HepG2 (cell line): ENCODE data around the gene RAP1A. TPM values are rescaled to one million over a fixed set of nuclear protein-coding genes. Genes with fewer than 3 reads are reported as not detected.

Source experiments
- ARID2 ChIP-seq: sonication (generic); formaldehyde crosslinking; IDR thresholded peaks from 2 replicates; pipeline ENCODE4 v1.8.1; 2022; ENCODE audit warnings: mild to moderate bottlenecking, missing genetic modification reagents, borderline replicate concordance
- ARNTL ChIP-seq: sonication (generic); formaldehyde crosslinking; IDR thresholded peaks from 2 replicates; pipeline ENCODE4 v1.4.0; 2020; ENCODE audit warnings: mild to moderate bottlenecking, missing genetic modification reagents
- CBX5 ChIP-seq: sonication (generic); formaldehyde crosslinking; IDR thresholded peaks from 2 replicates; pipeline ENCODE4 v1.4.0; 2020; ENCODE audit warnings: missing genetic modification reagents, borderline replicate concordance
- ELF1 ChIP-seq: sonication (generic); formaldehyde crosslinking; IDR thresholded peaks from 2 replicates; pipeline ENCODE4 v1.4.0; 2020; ENCODE audit warnings: missing genetic modification reagents
- HDAC1 ChIP-seq: sonication (generic); formaldehyde crosslinking; IDR thresholded peaks from 2 replicates; pipeline ENCODE4 v1.5.1; 2020; ENCODE audit warnings: mild to moderate bottlenecking, missing genetic modification reagents
- MBD4 ChIP-seq: IDR thresholded peaks from 2 replicates; pipeline ENCODE4 v1.6.1; 2012; ENCODE audit warnings: low read length, inconsistent platforms, borderline replicate concordance
- MTA3 ChIP-seq: sonication (generic); formaldehyde crosslinking; IDR thresholded peaks from 2 replicates; pipeline ENCODE4 v1.4.0; 2020; ENCODE audit warnings: missing genetic modification reagents
- MYC ChIP-seq: sonication (generic); formaldehyde crosslinking; IDR thresholded peaks from 2 replicates; pipeline ENCODE4 v1.9.0; 2021; ENCODE audit warnings: missing genetic modification reagents, borderline replicate concordance
- NCOA1 ChIP-seq: sonication (generic); formaldehyde crosslinking; IDR thresholded peaks from 2 replicates; pipeline ENCODE4 v1.9.0; 2021; ENCODE audit warnings: missing genetic modification reagents
- NCOA5 ChIP-seq: sonication (generic); formaldehyde crosslinking; IDR thresholded peaks from 2 replicates; pipeline ENCODE4 v1.4.0; 2020; ENCODE audit warnings: missing genetic modification reagents
- NFKBIZ ChIP-seq: IDR thresholded peaks from 2 replicates; pipeline ENCODE4 v1.6.1; 2018; ENCODE audit warnings: missing genetic modification reagents, missing compliant biosample characterization
- ZNF263 ChIP-seq: sonication (generic); formaldehyde crosslinking; IDR thresholded peaks from 2 replicates; pipeline ENCODE4 v1.4.0; 2020; ENCODE audit warnings: missing genetic modification reagents
- ZNF432 ChIP-seq: sonication (generic); formaldehyde crosslinking; IDR thresholded peaks from 2 replicates; pipeline ENCODE4 v1.5.0; 2020; ENCODE audit warnings: missing genetic modification reagents, mild to moderate bottlenecking, borderline replicate concordance
- ZNF451 ChIP-seq: sonication (generic); formaldehyde crosslinking; IDR thresholded peaks from 2 replicates; pipeline ENCODE4 v1.5.0; 2020; ENCODE audit warnings: mild to moderate bottlenecking, missing genetic modification reagents
- ZNF83 ChIP-seq: sonication (generic); formaldehyde crosslinking; IDR thresholded peaks from 2 replicates; pipeline ENCODE4 v1.4.0; 2020; ENCODE audit warnings: missing genetic modification reagents, mild to moderate bottlenecking, borderline replicate concordance
- ZSCAN12 ChIP-seq: sonication (generic); formaldehyde crosslinking; IDR thresholded peaks from 2 replicates; pipeline ENCODE4 v1.9.0; 2021; ENCODE audit warnings: mild to moderate bottlenecking, missing genetic modification reagents
- ZSCAN9 ChIP-seq: IDR thresholded peaks from 2 replicates; pipeline ENCODE4 v1.6.1; 2016; ENCODE audit warnings: borderline replicate concordance
- polyA plus RNA-seq, 8 experiments: library from polyadenylated mRNA; depleted of rRNA in 3 of 8; stranded (reverse) in 7 of 8; unstranded in 1 of 8; fragments of >200 nt; fragmentation: Illumina TruSeq in 4 of 8; extraction: Trizol in 4 of 8; gene quantifications; 2 replicates each; pipeline versions ENCODE4 v1.2.1 to v1.2.3, GENCODE V29; 2011 to 2016; ENCODE audit warnings: low read depth in 4 of 8, missing spikeins in 1 of 8, mixed read lengths in 1 of 8; ENCODE audit not compliant: insufficient read depth in 1 of 8
- total RNA-seq, 5 experiments: library from RNA; depleted of rRNA; stranded (reverse); fragments of >200 nt; fragmentation: Illumina TruSeq; extraction: Trizol; gene quantifications; 2 replicates each; pipeline ENCODE4 v1.2.3, GENCODE V29; 2016; ENCODE audit warnings: low read depth in 1 of 5
- TF ChIP-seq, protein P1 (sequence below): sonication (generic); formaldehyde crosslinking; IDR thresholded peaks from 2 replicates; pipeline ENCODE4 v1.8.0; 2022; ENCODE audit warnings: missing genetic modification reagents, mild to moderate bottlenecking, moderate library complexity, borderline replicate concordance
- TF ChIP-seq, protein P2 (sequence below): sonication (generic); formaldehyde crosslinking; IDR thresholded peaks from 2 replicates; pipeline ENCODE4 v1.5.0; 2020; ENCODE audit warnings: mild to moderate bottlenecking, missing genetic modification reagents
- TF ChIP-seq, protein P3 (sequence below): sonication (generic); formaldehyde crosslinking; IDR thresholded peaks from 2 replicates; pipeline ENCODE4 v1.4.0; 2020; ENCODE audit warnings: mild to moderate bottlenecking, missing genetic modification reagents

The RAP1A gene
- total and polyA plus RNA-seq, 2 of the 13 experiments (the other 11 are each of a cell fraction or from before 2014, with no cell fraction given): 19.0 to 20.7 TPM

DNA sequence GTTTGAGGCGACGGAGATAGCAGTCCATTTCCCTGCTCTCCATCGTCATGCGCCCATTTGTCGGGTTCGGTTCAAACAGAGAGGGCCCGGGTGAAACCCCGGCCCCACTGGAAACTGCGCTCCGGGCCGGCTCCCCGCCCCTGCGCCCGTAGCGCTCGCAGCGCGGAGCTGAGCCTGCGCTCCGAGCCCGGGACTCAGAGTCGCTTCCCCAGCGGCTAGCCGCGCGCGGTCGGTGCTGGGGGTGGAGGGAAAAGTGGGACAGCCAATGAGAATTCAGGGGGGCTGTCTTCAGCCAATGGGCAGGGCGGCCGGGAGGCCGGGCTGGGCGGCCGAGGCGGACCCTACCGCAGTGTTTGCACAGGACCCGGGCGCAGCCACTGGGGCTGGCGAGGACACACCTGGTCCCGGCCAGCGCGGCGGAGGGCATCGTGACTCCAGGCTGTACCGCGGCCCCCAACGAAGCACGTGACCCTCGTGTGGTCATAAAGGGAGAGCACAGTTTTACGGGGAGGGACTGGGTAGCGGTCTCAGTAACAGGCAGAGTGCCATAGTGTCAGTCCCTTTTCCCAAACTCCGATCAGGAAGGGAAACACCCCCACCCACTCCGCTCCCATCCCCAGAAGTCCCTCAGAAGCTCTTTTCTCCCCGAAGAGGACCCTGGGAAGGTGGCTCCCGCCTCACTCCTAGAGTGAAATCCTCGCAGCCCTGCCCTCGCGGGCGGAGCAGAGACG lies 119.8 kb downstream of the RAP1A start, which contains the start of gene INKA2 (continued):
- TF ChIP-seq, protein P1, sequence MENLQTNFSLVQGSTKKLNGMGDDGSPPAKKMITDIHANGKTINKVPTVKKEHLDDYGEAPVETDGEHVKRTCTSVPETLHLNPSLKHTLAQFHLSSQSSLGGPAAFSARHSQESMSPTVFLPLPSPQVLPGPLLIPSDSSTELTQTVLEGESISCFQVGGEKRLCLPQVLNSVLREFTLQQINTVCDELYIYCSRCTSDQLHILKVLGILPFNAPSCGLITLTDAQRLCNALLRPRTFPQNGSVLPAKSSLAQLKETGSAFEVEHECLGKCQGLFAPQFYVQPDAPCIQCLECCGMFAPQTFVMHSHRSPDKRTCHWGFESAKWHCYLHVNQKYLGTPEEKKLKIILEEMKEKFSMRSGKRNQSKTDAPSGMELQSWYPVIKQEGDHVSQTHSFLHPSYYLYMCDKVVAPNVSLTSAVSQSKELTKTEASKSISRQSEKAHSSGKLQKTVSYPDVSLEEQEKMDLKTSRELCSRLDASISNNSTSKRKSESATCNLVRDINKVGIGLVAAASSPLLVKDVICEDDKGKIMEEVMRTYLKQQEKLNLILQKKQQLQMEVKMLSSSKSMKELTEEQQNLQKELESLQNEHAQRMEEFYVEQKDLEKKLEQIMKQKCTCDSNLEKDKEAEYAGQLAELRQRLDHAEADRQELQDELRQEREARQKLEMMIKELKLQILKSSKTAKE (CRISPR knock-in tag): peak; percentile 63; the same call in 1 of the 2 replicates
- TF ChIP-seq, protein P2, sequence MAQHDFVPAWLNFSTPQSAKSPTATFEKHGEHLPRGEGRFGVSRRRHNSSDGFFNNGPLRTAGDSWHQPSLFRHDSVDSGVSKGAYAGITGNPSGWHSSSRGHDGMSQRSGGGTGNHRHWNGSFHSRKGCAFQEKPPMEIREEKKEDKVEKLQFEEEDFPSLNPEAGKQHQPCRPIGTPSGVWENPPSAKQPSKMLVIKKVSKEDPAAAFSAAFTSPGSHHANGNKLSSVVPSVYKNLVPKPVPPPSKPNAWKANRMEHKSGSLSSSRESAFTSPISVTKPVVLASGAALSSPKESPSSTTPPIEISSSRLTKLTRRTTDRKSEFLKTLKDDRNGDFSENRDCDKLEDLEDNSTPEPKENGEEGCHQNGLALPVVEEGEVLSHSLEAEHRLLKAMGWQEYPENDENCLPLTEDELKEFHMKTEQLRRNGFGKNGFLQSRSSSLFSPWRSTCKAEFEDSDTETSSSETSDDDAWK (CRISPR knock-in tag): no peak
- TF ChIP-seq CBX5 (CRISPR knock-in tag) (peak; percentile 37; the same call in 1 of the 2 replicates), MBD4 (no peak), ZNF451 (CRISPR knock-in tag) (peak; percentile 92), ZSCAN9 (CRISPR knock-in tag) (0 out of 2 replicates have a peak, but pooled peaks have one; percentile 48), NCOA5 (no peak), ZSCAN12 (CRISPR knock-in tag) (peak; percentile 77; the same call in 1 of the 2 replicates), ZNF263 (CRISPR knock-in tag) (peak; percentile 68), ZNF432 (CRISPR knock-in tag) (no peak), MTA3 (CRISPR knock-in tag) (no peak), ELF1 (CRISPR knock-in tag) (no peak), ZNF83 (peak; percentile 96), ARID2 (CRISPR knock-in tag) (no peak; the same call in 1 of the 2 replicates), NCOA1 (CRISPR knock-in tag) (no peak), NFKBIZ (CRISPR knock-in tag) (0 out of 2 replicates have a peak, but pooled peaks have one; percentile 18), HDAC1 (CRISPR knock-in tag) (peak; percentile 60), MYC (peak; percentile 83), ARNTL (CRISPR knock-in tag) (0 out of 2 replicates have a peak, but pooled peaks have one; percentile 20)
- TF ChIP-seq, protein P3, sequence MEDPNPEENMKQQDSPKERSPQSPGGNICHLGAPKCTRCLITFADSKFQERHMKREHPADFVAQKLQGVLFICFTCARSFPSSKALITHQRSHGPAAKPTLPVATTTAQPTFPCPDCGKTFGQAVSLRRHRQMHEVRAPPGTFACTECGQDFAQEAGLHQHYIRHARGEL (CRISPR knock-in tag): 0 out of 2 replicates have a peak, but pooled peaks have one; percentile 58
